ENCODE data around the gene SLC4A4.

The SLC4A4 gene

DNA sequence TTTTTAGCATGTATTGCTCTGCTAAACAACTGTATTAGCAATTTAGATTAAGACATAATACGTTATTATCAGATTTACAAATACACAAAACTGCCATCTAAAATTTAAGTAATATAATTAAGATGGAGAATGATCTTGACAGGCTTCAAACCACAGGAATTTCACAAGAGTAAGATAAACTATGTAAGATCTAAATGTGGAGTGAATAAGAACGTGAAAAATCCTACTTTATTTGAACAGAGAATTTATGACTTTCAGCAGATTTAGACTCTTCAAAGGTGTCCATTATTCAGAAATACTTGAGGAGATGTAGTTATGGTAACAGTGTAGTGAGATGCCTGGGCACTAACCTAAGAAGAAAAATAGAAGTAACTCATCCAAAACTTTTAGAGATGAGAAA is 73.2 kb downstream of the SLC4A4 start:
- no peak for TF ChIP-seq ZBTB7A (IDR thresholded peaks at IDR 0.05; ENCODE audit: low read depth)
- no peak for TF ChIP-seq TEAD4 (IDR thresholded peaks at IDR 0.05)
- TF ChIP-seq, protein P1, sequence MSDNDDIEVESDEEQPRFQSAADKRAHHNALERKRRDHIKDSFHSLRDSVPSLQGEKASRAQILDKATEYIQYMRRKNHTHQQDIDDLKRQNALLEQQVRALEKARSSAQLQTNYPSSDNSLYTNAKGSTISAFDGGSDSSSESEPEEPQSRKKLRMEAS (IDR thresholded peaks at IDR 0.05) = no peak
- no peak for TF ChIP-seq EP300 (IDR thresholded peaks at IDR 0.05; ENCODE audit: borderline replicate concordance)
- TF ChIP-seq CREB1 (IDR thresholded peaks at IDR 0.05; ENCODE audit: low read depth) = no peak
- TF ChIP-seq, protein P2, sequence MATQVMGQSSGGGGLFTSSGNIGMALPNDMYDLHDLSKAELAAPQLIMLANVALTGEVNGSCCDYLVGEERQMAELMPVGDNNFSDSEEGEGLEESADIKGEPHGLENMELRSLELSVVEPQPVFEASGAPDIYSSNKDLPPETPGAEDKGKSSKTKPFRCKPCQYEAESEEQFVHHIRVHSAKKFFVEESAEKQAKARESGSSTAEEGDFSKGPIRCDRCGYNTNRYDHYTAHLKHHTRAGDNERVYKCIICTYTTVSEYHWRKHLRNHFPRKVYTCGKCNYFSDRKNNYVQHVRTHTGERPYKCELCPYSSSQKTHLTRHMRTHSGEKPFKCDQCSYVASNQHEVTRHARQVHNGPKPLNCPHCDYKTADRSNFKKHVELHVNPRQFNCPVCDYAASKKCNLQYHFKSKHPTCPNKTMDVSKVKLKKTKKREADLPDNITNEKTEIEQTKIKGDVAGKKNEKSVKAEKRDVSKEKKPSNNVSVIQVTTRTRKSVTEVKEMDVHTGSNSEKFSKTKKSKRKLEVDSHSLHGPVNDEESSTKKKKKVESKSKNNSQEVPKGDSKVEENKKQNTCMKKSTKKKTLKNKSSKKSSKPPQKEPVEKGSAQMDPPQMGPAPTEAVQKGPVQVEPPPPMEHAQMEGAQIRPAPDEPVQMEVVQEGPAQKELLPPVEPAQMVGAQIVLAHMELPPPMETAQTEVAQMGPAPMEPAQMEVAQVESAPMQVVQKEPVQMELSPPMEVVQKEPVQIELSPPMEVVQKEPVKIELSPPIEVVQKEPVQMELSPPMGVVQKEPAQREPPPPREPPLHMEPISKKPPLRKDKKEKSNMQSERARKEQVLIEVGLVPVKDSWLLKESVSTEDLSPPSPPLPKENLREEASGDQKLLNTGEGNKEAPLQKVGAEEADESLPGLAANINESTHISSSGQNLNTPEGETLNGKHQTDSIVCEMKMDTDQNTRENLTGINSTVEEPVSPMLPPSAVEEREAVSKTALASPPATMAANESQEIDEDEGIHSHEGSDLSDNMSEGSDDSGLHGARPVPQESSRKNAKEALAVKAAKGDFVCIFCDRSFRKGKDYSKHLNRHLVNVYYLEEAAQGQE (IDR thresholded peaks at IDR 0.05; ENCODE audit: low read depth) = no peak
- TF ChIP-seq FOXM1 (IDR thresholded peaks at IDR 0.05; ENCODE audit: borderline replicate concordance, low read depth) = no peak
- TF ChIP-seq NFIC (IDR thresholded peaks at IDR 0.05) = no peak
- no peak for TF ChIP-seq RAD21 (IDR thresholded peaks at IDR 0.05; ENCODE audit: low read depth)
- no peak for TF ChIP-seq EGR1 (IDR thresholded peaks at IDR 0.05)
- no peak for TF ChIP-seq YY1 (IDR thresholded peaks at IDR 0.05; ENCODE audit: low read depth)
- no peak for TF ChIP-seq TAF1 (IDR thresholded peaks at IDR 0.05; ENCODE audit: low read depth)
- TF ChIP-seq TCF12 (IDR thresholded peaks at IDR 0.05; ENCODE audit: low read depth) = no peak
- no peak for TF ChIP-seq USF1 (IDR thresholded peaks at IDR 0.05)
- TF ChIP-seq CEBPB (IDR thresholded peaks at IDR 0.05) = no peak

GRCh38 chr4:71415491-71415890 is 76.7 kb downstream of the SLC4A4 start:
- TF ChIP-seq TCF12 (IDR thresholded peaks at IDR 0.05; ENCODE audit: low read depth) (no peak), ZBTB7A (IDR thresholded peaks at IDR 0.05; ENCODE audit: low read depth) (no peak), USF1 (IDR thresholded peaks at IDR 0.05) (no peak), TAF1 (IDR thresholded peaks at IDR 0.05; ENCODE audit: low read depth) (no peak), TEAD4 (IDR thresholded peaks at IDR 0.05) (no peak), YY1 (IDR thresholded peaks at IDR 0.05; ENCODE audit: low read depth) (no peak), CEBPB (IDR thresholded peaks at IDR 0.05) (no peak), EP300 (IDR thresholded peaks at IDR 0.05; ENCODE audit: borderline replicate concordance) (no peak), NFIC (IDR thresholded peaks at IDR 0.05) (no peak), EGR1 (IDR thresholded peaks at IDR 0.05) (no peak), FOXM1 (IDR thresholded peaks at IDR 0.05; ENCODE audit: borderline replicate concordance, low read depth) (no peak), RAD21 (IDR thresholded peaks at IDR 0.05; ENCODE audit: low read depth) (no peak), CREB1 (IDR thresholded peaks at IDR 0.05; ENCODE audit: low read depth) (no peak)
- TF ChIP-seq, protein P2 (IDR thresholded peaks at IDR 0.05; ENCODE audit: low read depth) = no peak
- TF ChIP-seq, protein P1 (IDR thresholded peaks at IDR 0.05) = no peak

DNA sequence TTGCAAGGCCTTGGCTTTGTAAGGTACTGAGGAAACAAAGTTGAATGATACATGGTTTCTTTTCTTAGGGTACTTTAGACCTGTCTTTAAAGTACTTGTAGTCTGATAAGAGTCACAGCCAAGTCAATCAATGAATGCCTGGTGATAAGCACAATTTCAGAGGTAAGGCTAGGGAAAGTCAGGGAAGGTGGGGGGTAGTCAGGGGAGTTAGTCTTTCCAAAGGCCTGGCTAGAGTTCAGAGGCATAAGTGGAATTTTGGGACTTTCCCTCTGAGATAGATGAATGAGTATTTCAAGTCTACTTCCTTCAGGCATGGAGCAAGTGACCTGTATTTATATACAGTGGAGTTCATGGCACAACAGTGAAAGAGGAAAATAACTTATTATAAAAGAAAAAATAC is 78.3 kb downstream of the SLC4A4 start:
- no peak for TF ChIP-seq CEBPB (IDR thresholded peaks at IDR 0.05)
- TF ChIP-seq YY1 (IDR thresholded peaks at IDR 0.05; ENCODE audit: low read depth) = no peak
- TF ChIP-seq CREB1 (IDR thresholded peaks at IDR 0.05; ENCODE audit: low read depth) = no peak
- no peak for TF ChIP-seq TCF12 (IDR thresholded peaks at IDR 0.05; ENCODE audit: low read depth)
- no peak for TF ChIP-seq NFIC (IDR thresholded peaks at IDR 0.05)

DNA sequence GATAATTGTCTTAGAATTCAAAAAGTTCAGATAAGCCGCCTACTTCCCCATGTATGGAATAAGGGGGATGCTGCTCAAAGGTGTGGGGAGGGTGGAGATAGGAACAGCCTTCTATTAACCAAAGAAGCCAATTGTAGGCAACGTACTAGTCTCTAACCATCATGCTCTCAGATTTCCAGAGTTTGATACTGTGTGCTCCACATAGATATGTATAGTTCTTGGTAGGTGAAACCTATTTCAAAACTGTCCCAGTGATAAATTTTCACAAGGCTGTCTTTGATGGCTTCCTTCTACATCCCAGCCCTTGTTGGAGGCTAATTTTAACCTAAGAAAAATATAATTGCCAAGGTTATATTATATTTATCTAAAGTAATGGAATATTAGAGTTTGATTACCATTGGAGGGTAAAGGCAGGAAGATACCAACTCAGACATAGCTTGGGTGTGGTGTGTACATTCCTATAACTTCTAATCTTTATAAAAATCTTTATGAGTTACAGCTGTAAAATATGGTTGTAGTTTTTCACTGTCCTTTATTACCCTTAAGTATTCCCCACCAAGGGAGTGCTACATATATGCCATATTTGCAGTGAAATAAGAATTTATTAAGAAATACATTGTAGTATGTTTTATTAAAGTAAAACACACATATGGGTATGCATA is 87.7 kb downstream of the SLC4A4 start:
- TF ChIP-seq, protein P1 (IDR thresholded peaks at IDR 0.05) = no peak
- TF ChIP-seq EGR1 (IDR thresholded peaks at IDR 0.05) (no peak), TCF12 (IDR thresholded peaks at IDR 0.05; ENCODE audit: low read depth) (no peak), EP300 (IDR thresholded peaks at IDR 0.05; ENCODE audit: borderline replicate concordance) (no peak), RAD21 (IDR thresholded peaks at IDR 0.05; ENCODE audit: low read depth) (no peak), TAF1 (IDR thresholded peaks at IDR 0.05; ENCODE audit: low read depth) (no peak), ZBTB7A (IDR thresholded peaks at IDR 0.05; ENCODE audit: low read depth) (no peak), YY1 (IDR thresholded peaks at IDR 0.05; ENCODE audit: low read depth) (no peak), FOXM1 (IDR thresholded peaks at IDR 0.05; ENCODE audit: borderline replicate concordance, low read depth) (no peak), USF1 (IDR thresholded peaks at IDR 0.05) (no peak), NFIC (IDR thresholded peaks at IDR 0.05) (no peak)

DNA sequence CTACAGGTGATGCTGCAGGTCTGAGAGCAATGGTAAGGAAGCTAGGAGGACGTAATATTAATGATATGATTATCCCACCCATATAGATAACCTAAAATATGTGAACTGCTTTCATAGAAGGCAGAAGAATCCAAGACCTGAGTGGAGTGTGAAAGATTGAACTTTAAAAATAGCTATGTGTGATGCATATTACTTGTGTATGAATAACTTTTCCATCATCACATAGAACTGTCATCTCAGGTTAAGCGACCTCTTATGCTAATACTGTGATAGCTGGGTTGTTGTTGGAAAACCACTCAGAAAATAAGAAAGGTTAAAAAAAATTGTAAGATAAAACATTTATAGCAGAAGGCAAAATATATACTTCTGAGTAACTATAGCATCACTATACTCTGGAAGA is 90.3 kb downstream of the SLC4A4 start:
- TF ChIP-seq NFIC (IDR thresholded peaks at IDR 0.05) (no peak), ZBTB7A (IDR thresholded peaks at IDR 0.05; ENCODE audit: low read depth) (no peak), USF1 (IDR thresholded peaks at IDR 0.05) (no peak), TEAD4 (IDR thresholded peaks at IDR 0.05) (no peak), YY1 (IDR thresholded peaks at IDR 0.05; ENCODE audit: low read depth) (no peak), RAD21 (IDR thresholded peaks at IDR 0.05; ENCODE audit: low read depth) (no peak), CEBPB (IDR thresholded peaks at IDR 0.05) (no peak), TCF12 (IDR thresholded peaks at IDR 0.05; ENCODE audit: low read depth) (no peak), TAF1 (IDR thresholded peaks at IDR 0.05; ENCODE audit: low read depth) (no peak), CREB1 (IDR thresholded peaks at IDR 0.05; ENCODE audit: low read depth) (no peak), EP300 (IDR thresholded peaks at IDR 0.05; ENCODE audit: borderline replicate concordance) (no peak), FOXM1 (IDR thresholded peaks at IDR 0.05; ENCODE audit: borderline replicate concordance, low read depth) (no peak), EGR1 (IDR thresholded peaks at IDR 0.05) (no peak)
- TF ChIP-seq, protein P2 (IDR thresholded peaks at IDR 0.05; ENCODE audit: low read depth) = no peak
- TF ChIP-seq, protein P1 (IDR thresholded peaks at IDR 0.05) = no peak
